NCI-H2081 (cell line): ENCODE results near the gene GSTP1.
"Not testable (repeated sequence)": the region's sequence is repeated elsewhere in the genome, so short reads cannot be mapped to it uniquely, and the experiment has no call there.

Experiments used
- DNase-seq, 2 experiments: peaks; one replicate each; lab custom pipeline; 2025; lab: John Stamatoyannopoulos, UW

Gene GSTP1

DNA sequence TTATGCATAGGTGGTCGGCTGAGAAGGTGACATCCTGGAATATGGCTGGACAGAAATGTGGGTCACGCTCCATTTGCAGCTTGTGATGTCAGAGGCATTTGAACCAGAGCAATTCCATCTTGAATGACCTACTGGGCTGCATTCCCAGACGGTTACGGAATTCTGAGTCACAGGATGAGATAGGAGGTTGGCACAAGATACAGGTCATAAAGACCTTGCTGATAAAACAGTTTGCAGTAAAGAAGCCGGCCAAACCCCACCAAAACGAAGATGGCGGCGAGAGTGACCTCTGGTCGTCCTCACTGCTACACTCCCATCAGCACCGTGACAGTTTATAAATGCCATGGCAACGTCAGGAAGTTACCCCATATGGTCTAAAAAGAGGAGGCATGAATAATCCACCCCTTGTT, 19.9 kb upstream of the GSTP1 start:
- DNase-seq: not testable (repeated sequence)

DNA sequence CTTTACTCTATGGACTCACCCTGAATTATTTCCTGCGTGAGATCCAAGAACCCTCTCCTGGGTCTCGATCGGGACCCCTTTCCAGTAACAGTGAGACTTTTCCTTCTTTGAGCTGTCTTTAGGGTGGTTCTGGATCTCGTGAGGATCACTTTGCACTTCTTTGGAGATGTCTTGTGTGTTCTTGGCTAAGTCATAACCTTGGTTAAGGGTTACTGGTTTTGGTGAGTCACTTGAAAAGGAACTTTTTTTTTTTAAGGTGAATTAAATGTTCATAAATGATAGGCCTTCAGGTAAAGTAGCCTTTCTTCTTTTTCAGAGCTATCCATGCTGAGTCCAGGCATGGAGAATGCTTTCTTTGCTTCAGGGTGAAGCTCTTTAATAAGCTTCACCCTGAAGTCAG, 19.4 kb upstream of the GSTP1 start:
- DNase-seq: no peak

DNA sequence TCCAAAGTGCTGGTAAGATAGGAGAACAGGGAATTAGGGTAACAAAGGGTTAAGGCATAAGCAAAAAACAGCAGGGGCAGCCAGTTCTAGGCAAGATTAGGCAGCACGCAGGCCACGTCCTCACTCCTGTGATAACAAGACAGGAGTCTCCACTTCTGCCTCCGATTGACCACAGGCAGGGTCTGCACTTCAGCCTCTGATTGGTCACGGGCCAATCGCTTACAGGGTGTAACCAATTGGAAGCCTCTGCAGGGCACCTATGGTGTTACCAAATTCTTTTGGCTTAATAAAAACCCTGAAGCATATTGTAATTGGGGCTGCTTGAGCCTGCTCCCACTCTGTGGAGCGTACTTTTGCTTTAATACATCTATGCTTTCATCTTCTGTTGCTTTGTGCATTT, 12.2 kb upstream of the GSTP1 start:
- no peak for DNase-seq

DNA sequence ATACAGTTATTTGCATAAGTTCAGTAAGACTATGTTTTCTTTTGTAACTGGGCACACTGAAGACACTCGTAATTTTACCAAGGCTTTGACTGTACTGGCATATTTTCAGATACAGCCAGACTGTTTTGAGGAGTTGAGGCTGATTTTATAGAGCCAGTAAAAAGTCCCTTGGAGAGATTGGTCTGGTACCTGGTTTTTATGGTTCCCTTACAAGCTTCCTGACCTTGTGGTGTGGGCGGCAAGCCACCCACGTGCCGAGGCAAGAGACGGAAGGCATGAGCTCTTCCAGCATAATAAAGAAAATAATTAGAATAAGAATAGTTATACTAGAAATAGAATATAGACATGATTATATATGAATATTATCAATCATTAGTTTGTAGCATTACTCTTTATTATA, 11.3 kb upstream of the GSTP1 start:
- no peak for DNase-seq

DNA sequence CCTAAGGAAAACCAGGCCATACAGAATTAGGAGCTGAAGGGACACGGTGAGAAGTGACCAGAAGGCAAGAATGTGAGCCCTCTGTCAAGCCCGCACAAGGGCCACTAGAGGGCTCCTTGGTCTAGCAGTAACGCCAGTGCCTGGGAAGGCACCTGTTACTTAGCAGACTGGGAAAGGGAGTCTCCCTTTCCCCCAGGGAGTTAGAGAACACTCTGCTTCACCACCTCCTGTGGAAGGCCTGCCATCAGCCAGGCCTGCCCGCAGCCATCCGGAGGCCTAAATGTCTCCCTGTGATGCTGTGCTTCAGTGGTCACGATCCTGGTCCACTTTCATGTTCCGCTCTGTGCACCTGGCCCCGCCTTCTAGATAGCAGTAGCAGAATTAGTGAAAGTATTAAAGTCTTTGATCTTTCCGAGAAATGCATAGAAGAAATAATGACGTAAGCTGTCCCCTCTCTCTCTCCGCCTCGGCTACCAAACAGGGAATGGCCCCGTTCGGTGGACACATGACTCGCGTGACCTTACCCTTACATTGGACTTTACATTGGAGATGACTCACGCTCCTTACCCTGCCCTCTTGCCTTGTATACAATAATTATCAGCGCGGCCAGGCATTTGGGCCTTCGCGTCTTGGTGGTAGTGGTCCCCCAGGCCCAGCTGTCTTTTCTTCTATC, 10.7 kb upstream of the GSTP1 start:
- DNase-seq: peak; percentile 24 to 58

DNA sequence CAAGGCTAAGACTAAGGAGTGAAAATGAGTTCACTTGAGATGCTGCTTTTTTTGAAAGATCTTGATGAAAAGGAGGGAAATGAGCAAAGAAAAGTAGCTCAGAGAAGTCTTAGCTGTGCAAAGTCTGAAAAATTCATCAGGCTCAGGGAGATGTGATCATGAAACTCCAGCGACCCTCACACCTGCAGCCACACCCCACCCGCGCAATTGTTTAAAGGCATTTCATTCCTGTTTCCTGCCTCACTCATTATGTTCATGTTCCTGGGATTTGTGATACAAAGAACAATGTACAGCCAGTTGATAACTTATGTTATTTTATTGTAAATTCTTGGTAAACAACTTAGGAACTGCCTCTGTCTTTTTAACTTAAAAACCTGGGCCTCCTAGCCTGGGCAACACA, 8.7 kb upstream of the GSTP1 start:
- DNase-seq: no peak

DNA sequence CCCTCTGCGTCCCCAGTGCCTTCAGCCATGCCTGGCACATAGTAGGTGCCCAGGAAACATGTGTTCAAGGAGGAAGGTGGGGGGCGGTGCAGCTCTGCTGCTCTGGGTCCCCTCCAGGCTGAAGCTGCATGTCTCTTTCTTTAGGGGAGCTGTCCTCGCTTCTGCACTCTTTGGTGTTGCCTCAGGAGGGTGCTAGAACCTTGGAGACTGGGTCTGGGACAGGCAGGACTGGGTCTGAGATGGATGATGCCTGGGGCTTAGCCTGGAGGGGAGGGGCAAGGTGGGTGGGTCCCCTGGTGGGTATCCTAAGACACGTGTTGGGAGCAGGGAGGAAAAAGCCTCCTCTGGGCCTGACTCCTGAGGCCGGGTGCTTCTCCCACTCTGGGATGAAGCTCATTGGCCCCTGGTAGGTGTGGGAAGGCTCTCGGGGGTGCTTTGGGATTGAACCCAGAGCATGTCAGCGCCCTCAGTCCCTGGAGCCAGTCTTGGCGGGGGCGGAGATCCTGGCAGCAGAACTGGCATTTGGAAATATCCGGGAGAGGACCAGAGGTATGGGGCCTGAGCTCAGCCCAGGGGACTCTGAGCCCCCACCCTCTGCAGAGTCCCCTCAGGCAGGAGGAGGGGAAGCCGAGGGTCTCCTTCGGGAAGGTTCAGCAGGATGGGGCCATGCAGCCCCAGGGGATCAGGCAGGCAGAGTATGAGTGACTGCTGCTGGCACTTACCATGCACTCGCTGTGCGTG, 6.7 kb upstream of the GSTP1 start:
- DNase-seq: no peak

DNA sequence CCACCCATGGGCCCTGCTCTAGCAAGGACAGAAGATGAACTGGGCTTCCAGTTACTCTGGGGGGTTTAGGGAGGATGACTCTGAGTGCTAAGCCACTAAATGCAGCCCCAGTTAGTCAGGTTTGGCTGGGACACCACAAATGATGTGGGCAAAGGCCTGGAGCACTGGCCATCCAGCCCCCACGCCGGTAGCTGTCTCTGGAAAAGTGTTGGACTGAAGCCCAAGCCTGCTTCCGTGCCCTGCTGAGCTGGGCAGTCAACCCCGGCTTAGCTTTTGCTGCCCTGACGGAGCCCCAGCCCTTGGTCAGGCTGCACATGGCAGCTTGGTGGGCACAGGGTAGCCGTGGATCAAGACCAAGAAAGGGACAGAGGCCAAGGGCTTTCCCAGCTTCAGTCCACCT, 5.7 kb upstream of the GSTP1 start:
- no peak for DNase-seq

DNA sequence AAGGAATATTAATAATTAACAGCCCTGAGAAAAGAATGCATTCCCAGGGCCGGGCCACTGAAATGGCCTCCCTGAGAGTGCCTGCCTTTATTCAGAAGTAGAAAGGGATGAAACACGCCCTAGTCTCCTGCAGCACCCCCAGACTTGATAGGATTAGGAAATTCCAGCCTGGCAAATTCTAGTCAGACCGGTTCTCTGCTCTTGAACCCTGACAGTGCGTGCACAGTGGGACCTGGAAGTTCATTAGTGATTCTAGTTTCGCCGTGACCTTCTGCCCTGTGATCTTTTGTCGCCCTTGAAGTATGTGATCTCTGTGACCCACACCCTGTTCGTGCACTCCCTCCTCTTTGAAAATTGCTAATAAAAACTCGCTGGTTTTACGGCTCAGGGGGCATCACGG, 2.1 kb upstream of the GSTP1 start:
- DNase-seq: no peak

DNA sequence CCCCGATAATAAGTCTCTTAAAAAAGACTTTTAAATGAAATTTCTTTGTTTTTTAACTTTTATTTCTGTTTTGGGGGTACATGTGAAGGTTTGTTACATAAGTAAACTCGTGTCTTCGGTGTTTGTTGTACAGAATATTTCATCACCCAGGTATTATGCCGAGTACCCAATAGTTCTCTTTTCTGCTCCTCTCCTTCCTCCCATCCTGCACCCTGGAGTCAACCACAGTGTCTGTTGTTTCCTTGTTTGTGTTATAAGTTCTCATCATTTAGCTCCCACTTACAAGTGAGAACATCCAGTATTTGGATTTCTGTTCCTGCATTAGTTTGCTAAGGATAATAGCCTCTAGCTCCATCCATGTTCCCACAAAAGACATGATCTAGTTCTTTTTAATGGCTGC, 1.6 kb upstream of the GSTP1 start:
- DNase-seq: no peak

DNA sequence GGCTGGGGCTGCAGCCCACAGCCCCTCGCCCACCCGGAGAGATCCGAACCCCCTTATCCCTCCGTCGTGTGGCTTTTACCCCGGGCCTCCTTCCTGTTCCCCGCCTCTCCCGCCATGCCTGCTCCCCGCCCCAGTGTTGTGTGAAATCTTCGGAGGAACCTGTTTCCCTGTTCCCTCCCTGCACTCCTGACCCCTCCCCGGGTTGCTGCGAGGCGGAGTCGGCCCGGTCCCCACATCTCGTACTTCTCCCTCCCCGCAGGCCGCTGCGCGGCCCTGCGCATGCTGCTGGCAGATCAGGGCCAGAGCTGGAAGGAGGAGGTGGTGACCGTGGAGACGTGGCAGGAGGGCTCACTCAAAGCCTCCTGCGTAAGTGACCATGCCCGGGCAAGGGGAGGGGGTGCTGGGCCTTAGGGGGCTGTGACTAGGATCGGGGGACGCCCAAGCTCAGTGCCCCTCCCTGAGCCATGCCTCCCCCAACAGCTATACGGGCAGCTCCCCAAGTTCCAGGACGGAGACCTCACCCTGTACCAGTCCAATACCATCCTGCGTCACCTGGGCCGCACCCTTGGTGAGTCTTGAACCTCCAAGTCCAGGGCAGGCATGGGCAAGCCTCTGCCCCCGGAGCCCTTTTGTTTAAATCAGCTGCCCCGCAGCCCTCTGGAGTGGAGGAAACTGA, 731 bp downstream of the GSTP1 start:
- DNase-seq: no peak

DNA sequence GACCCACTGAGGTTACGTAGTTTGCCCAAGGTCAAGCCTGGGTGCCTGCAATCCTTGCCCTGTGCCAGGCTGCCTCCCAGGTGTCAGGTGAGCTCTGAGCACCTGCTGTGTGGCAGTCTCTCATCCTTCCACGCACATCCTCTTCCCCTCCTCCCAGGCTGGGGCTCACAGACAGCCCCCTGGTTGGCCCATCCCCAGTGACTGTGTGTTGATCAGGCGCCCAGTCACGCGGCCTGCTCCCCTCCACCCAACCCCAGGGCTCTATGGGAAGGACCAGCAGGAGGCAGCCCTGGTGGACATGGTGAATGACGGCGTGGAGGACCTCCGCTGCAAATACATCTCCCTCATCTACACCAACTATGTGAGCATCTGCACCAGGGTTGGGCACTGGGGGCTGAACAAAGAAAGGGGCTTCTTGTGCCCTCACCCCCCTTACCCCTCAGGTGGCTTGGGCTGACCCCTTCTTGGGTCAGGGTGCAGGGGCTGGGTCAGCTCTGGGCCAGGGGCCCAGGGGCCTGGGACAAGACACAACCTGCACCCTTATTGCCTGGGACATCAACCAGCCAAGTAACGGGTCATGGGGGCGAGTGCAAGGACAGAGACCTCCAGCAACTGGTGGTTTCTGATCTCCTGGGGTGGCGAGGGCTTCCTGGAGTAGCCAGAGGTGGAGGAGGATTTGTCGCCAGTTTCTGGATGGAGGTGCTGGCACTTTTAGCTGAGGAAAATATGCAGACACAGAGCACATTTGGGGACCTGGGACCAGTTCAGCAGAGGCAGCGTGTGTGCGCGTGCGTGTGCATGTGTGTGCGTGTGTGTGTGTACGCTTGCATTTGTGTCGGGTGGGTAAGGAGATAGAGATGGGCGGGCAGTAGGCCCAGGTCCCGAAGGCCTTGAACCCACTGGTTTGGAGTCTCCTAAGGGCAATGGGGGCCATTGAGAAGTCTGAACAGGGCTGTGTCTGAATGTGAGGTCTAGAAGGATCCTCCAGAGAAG, 1.6 kb downstream of the GSTP1 start:
- DNase-seq: no peak

DNA sequence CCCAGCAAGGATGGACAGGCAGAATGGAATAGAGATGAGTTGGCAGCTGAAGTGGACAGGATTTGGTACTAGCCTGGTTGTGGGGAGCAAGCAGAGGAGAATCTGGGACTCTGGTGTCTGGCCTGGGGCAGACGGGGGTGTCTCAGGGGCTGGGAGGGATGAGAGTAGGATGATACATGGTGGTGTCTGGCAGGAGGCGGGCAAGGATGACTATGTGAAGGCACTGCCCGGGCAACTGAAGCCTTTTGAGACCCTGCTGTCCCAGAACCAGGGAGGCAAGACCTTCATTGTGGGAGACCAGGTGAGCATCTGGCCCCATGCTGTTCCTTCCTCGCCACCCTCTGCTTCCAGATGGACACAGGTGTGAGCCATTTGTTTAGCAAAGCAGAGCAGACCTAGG, 2.3 kb downstream of the GSTP1 start:
- no peak for DNase-seq

DNA sequence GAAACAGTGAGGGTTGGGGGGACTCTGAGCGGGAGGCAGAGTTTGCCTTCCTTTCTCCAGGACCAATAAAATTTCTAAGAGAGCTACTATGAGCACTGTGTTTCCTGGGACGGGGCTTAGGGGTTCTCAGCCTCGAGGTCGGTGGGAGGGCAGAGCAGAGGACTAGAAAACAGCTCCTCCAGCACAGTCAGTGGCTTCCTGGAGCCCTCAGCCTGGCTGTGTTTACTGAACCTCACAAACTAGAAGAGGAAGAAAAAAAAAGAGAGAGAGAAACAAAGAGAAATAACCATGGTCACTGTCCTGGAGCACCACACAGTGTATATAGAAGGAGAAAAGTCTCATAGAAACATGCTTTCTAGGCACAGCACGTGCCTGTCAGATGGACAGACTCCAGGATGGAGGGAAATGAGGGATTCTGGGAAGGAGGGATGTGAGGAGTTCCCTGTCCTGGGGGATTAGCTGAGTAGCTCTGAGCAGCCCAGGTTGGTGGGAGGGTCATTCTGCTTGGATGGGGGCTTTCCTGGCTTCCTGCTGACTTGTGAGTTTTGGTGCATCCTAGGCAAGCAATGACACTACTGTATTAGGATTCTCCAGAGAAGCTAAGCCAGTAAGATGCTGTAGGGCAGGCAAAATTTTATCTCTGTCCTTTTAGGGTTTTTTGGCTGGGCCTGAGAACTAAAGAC, 3.1 kb downstream of the GSTP1 start:
- no peak for DNase-seq

DNA sequence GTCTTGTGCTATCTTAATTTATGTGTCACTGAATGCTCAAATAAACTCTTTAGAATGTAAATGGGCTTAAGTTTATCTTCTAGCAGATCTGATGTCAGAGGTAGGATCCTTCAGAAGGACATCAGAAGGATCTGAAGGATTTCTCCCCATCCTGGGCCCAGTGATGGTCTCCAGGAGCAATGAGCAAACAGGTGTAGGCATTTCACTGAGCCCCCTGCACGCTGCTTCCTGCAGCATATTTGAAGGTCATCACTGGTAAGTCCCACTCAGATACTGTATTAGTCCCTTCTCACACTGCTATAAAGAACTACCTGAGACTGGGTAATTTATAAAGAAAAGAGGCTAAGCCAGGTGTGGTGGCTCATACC, 4.5 kb downstream of the GSTP1 start:
- no peak for DNase-seq

DNA sequence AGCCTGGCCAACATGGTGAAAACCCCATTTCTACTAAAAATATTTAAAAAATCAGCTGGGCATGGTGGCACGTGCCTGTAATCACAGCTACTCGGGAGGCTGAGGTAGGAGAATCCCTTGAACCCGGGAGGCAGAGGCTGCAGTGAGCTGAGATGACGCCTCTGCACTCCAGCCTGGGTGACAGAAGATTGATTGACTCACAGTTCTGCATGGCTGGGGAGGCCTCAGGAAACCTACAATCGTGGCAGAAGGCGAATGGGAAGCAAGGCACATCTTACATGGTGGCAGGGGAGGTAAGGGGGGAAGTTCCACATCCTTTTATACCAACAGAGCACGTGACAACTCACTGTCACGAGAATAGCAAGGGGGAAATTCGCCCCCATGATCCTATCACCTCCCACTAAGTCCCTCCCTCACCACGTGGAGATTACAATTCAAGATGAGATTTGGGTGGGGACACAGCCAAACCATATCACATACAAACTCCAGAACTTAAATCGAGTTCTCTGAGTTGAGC, 5.3 kb downstream of the GSTP1 start:
- not testable (repeated sequence) for DNase-seq

DNA sequence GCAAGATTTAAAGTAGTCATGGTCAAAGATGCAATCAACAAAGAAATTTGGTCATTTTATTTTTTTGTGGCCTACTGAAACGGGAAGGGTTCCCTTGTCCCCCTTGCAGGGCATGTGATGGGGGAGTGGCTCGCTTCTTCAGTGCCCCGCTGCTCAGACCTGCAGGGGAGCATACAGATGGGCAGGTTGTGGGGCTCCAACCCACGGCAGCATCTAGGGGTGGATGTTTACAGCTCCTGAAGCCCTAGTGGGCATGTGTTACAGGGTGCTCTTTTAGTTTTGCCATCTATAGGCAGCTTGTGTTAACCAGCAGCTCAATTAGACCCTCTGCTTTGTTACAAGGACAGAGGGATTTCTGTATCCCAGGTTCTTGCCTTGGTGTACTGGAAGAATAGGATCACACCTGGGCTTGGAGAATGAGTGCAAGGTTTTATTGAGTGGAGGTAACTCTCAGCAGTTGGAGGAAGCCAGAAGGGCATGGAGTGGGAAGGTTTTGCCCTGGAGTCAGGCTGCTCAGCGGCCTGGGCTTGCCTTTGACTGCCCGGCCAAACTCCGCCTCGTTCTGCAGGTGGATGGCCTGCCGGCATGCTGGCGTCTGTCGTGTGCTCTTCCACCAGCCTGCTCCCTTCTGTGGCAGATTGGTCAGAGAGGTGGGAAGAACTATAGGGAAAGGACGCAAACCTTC, 9.4 kb downstream of the GSTP1 start:
- no peak for DNase-seq

DNA sequence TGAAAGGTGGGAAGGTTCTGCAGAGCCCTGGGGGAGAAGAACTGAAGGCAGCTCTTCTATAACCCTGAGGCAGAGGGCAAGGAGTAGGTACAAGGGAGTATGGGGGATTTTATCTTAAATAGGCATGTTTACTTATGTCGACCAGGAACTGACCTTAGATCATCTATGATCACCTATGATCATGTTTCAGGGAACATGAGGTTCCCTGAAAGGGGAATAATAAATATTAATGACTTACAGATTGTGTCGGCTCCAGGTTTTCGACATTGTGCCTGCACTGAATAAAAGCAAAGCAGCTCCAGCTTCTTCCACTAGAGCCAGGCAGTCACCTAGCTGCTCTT, 9.9 kb downstream of the GSTP1 start:
- no peak for DNase-seq

DNA sequence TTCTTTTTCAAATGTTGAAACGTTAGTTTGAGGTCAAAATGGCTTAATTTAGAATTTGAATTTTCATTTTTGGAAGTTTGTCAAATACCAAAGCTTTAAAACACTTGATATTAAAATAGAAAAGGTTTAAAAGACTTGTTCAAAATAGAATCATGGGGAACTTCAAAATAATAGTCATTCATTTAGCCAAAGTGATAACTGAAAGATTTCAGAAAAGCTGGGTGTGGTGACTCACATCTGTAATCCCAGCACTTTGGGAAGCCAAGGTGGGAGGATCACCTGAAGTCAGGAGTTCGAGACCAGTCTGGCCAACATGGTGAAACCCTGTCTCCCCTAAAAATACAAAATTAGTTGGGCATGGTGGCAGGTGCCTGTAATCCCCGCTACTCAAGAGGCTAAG, 10.9 kb downstream of the GSTP1 start:
- no peak for DNase-seq

DNA sequence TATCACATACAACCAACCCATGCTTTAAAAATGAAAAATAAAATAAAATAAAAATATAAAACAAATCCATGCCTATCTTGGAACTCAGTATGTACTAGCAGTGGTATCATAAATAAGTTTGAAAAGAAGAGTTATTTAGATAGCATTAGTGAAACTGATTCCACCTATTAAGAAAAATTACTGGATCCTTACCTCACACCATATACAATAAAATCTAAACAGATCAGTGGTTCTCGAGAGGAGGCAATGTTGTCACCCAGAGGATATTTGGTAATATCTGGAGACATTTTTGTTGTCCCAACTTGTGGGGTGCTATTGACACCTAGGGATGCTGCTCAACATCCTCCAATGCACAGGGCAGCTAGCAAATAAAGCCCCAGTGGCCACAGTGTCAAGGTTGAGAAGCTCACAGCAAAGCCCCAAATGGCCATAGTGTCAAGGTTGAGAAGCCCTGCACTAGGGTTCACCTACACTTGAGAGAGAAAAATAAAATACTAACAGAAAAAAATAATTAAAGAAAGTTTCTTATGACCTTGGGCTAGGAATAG, 13.2 kb downstream of the GSTP1 start:
- no peak for DNase-seq

DNA sequence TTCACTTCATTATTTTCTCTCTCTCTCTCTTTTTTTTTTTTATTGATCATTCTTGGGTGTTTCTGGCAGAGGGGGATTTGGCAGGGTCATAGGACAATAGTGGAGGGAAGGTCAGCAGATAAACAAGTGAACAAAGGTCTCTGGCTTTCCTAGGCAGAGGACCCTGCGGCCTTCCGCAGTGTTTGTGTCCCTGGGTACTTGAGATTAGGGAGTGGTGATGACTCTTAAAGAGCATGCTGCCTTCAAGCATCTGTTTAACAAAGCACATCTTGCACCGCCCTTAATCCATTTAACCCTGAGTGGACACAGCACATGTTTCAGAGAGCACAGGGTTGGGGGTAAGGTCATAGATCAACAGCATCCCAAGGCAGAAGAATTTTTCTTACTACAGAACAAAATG, 13.8 kb downstream of the GSTP1 start:
- not testable (repeated sequence) for DNase-seq
